ENCODE data around the gene TSC1. TPM values are rescaled to one million over a fixed set of nuclear protein-coding genes. Genes with fewer than 3 reads are reported as not detected.
A peak's percentile ranks its signal among the peaks of the same experiment; 100 is the strongest.

The TSC1 gene
- total RNA-seq, 1 donor from 2014 or later = 89.3 TPM

DNA sequence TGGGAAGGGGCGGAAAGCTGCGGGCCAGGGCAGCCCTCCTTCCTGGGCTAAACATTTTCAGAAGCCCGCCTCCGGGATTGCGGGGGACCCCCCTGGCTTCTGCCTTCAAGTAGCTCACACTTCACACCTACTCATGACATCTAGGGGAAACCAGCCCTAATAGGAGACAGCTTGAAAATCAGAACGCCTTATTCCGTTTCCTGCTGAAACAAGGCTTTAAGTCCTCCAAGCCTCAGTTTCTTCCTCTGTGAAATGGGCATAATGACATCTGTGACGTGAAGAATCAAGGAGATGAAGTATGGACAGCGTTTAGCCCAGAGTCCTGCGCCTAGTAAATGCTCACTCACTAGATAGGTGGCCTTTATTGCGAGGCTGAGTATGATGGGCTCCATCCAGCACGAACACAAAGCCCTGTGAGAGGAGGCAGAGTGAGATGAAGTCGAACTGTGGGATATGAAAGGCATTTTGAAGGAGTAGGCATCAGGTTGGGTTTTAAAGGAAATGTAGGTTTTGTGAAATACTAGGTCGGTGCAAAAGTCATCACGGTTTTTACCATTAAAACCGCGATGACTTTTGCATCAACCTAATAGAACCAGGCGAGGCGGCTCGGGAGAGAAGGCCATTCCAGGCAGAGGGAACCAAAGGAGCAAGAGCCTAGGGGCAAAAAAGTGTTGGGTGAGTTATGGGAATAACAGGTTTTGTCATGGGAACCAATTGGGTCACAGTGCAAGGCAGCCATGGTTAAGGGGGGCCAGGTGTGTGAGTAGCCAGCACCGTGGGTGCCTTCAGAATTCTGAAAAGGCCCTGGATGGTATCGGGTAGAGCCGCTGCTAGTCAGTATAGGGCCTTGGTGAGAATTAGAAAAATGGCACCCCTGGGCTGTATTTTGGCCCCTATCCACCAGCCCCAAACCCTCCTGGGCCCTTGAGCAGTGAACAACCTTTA, 1.0 kb upstream of the TSC1 start:
- Mint-ChIP-seq H3K4me1 (ENCODE audit: low read depth, unreplicated experiment) (peaks cover 28% of the 10 kb centered on the region), H3K9me3 (ENCODE audit: unreplicated experiment) (peaks cover 11% of the 10 kb centered on the region), H3K27me3 (ENCODE audit: unreplicated experiment) (peaks cover 12% of the 10 kb centered on the region), H3K36me3 (ENCODE audit: unreplicated experiment) (no peaks in the 10 kb centered on the region), H3K27ac (ENCODE audit: unreplicated experiment) (peak overlapping the region; percentile 72), H3K4me3 (ENCODE audit: unreplicated experiment) (peak overlapping the region; percentile 100)
- no peak for TF ChIP-seq CTCF (IDR thresholded peaks at IDR 0.05; ENCODE audit: partially characterized antibody, unreplicated experiment)
- DNase-seq = no peak

DNA sequence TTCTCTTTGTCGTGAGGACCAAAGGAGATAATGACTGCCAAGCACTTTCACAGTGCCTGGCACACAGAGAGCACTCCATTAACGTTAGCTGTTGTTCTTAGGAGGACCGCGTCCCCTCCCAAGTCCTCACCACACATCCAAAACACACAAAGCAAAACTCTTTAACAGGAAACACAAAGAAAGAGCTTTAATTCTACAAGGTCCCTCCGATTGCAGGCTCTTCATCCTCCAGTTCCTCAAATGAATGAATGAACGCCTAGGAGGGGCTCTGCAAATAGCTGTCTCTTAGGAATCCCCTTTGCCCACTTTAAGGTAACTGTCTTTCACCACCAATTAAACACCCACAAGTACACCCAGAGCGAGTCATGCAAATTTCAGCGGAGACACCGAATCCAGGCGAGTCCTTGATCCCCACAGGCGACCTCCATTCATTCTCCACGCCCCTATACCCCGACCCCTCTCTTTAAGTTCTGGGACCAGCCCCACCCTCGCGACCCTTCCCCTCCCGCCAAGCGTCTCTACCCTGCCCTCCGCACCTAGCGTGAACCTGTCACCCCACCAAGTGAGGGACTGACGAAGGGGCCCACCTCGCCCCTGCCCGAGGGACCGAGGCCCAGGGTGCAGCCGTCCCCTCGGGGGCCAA, 644 bp downstream of the TSC1 start:
- peak overlapping the region; percentile 99 for H3K27ac Mint-ChIP-seq (ENCODE audit: unreplicated experiment)
- H3K9me3 Mint-ChIP-seq (ENCODE audit: unreplicated experiment) = peaks cover 11% of the 10 kb centered on the region
- H3K27me3 Mint-ChIP-seq (ENCODE audit: unreplicated experiment) = peaks cover 8% of the 10 kb centered on the region
- peaks cover 23% of the 10 kb centered on the region for H3K4me1 Mint-ChIP-seq (ENCODE audit: low read depth, unreplicated experiment)
- peak; percentile 21 for DNase-seq
- no peak for TF ChIP-seq CTCF (IDR thresholded peaks at IDR 0.05; ENCODE audit: partially characterized antibody, unreplicated experiment)
- peak overlapping the region; percentile 100 for H3K4me3 Mint-ChIP-seq (ENCODE audit: unreplicated experiment)
- no peaks in the 10 kb centered on the region for H3K36me3 Mint-ChIP-seq (ENCODE audit: unreplicated experiment)

DNA sequence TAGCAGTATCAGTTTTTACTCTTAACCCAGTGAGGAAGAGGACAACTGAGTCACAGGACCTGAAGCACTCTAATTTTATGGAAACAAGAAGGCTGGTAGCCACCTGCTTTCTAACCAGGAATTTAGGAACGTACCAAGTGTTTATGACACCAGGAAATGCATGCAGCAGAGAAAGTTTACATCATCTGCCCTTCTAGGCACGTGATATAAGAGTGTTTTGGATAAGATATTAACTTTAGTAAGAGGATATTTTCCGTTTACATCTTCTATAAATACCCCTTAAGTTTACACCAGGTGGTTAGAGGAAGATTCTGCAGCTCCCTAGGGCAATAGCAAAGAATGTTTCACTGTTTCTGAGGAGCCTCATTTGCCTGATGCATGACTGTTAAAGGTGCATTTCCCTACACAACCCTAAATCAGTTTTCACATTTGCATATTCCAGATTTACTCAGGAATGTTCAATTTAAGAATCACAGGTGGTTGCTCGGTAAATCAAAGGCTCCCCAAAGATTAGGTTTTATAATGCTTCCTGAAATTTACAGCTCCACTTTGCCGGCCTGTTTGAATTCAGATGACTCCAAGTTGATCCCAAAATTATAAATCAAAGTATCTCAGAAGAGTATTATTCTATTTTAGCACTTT, 1.8 kb downstream of the TSC1 start:
- H3K9me3 Mint-ChIP-seq (ENCODE audit: unreplicated experiment) = peaks cover 9% of the 10 kb centered on the region
- no peak for TF ChIP-seq CTCF (IDR thresholded peaks at IDR 0.05; ENCODE audit: partially characterized antibody, unreplicated experiment)
- H3K4me1 Mint-ChIP-seq (ENCODE audit: low read depth, unreplicated experiment) = peaks cover 27% of the 10 kb centered on the region
- peak overlapping the region; percentile 100 for H3K4me3 Mint-ChIP-seq (ENCODE audit: unreplicated experiment)
- no peaks in the 10 kb centered on the region for H3K36me3 Mint-ChIP-seq (ENCODE audit: unreplicated experiment)
- no peak overlapping the region for H3K27ac Mint-ChIP-seq (ENCODE audit: unreplicated experiment)
- peaks cover 8% of the 10 kb centered on the region for H3K27me3 Mint-ChIP-seq (ENCODE audit: unreplicated experiment)
- DNase-seq = no peak

- H3K36me3 Mint-ChIP-seq (ENCODE audit: unreplicated experiment) = no peaks in the 10 kb centered on the region
- peaks cover 2% of the 10 kb centered on the region for H3K27me3 Mint-ChIP-seq (ENCODE audit: unreplicated experiment)
- no peak for DNase-seq
- H3K27ac Mint-ChIP-seq (ENCODE audit: unreplicated experiment) = no peak overlapping the region
- no peak for TF ChIP-seq CTCF (IDR thresholded peaks at IDR 0.05; ENCODE audit: partially characterized antibody, unreplicated experiment)
- H3K9me3 Mint-ChIP-seq (ENCODE audit: unreplicated experiment) = peaks cover 6% of the 10 kb centered on the region
- H3K4me1 Mint-ChIP-seq (ENCODE audit: low read depth, unreplicated experiment) = peaks cover 21% of the 10 kb centered on the region
- no peak overlapping the region for H3K4me3 Mint-ChIP-seq (ENCODE audit: unreplicated experiment)
Measured at GRCh38 chr9:132939169-132939568, 5.2 kb downstream of the TSC1 start.

Measured in glutamatergic neuron (in vitro differentiated cells).